Loucy (cell line): ENCODE data around the gene LGALS3BP.

Experiments used
- CTCF ChIP-seq: fragments of 200-600 bp; sonication (generic); conservative IDR thresholded peaks from 2 replicates; pipeline ENCODE4 v1.5.1; 2014; ENCODE audit warnings: mild to moderate bottlenecking, antibody characterized with exemption, low read length
- EZH2phosphoT487 ChIP-seq: fragments of 200-600 bp; IDR thresholded peaks from 2 replicates; pipeline ENCODE4 v1.6.1; 2018; ENCODE audit warnings: antibody characterized with exemption, mild to moderate bottlenecking, moderate library complexity, borderline replicate concordance

DNA sequence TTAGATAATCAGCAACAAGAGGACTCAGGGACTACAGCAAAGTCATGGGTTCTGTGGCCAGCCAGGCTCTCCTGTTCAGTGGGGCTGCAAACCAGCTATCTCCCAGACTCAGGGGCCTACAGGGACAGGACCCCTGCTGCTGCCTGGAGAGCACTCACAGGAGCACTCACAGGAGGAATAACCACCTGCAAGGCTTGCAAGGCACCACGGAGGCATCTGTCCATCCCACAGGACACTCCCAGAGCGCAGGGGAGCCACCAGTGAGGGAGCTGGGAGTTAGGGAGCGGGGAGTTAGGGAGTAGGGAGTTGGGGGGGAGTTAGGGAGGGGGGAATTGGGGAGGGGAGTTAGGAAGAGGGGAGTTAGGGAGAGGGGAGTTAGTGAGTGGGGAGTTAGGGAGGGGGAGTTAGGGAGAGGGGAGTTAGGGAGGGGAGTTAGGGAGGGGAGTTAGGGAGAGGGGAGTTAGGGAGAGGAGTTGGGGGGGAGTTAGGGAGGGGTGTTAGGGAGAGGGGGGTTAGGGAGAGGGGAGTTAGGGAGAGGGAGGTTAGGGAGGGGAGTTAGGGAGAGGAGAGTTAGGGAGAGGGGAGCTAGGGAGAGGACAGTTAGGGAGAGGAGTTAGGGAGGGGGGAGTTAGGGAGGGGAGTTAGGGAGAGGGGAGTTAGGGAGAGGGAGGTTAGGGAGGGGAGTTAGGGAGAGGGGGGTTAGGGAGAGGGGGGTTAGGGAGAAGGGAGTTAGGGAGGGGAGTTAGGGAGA, 24.1 kb upstream of the LGALS3BP start:
- TF ChIP-seq EZH2phosphoT487 (no peak), CTCF (no peak)
